Measurements from ENCODE around the gene SPG7.

The SPG7 gene

GRCh38 chr16:89552913-89553312 lies 44.7 kb downstream of the SPG7 start:
- DNase-seq (ENCODE audit: extremely low spot score): no peak
- POLR2A ChIA-PET: no interaction called here
- CTCF ChIA-PET: interaction anchor here (1.0 to 2.8 kb wide), 4 partner anchors 9 to 13 kb away, joined by 4 to 8 read pairs (median 4); no protein-coding TSS in a partner anchor
- no peak for TF ChIP-seq CTCF (IDR thresholded peaks at IDR 0.05; ENCODE audit: control extremely low read depth, extremely low read depth, low read depth, missing control alignments)

GRCh38 chr16:89553733-89554132 lies 45.5 kb downstream of the SPG7 start:
- DNase-seq (ENCODE audit: extremely low spot score): no peak
- ChIA-PET POLR2A (no interaction called here), CTCF (interaction anchor here (1.0 kb wide), 2 partner anchors 12 to 13 kb away, joined by 4 read pairs; no protein-coding TSS in a partner anchor)
- no peak for TF ChIP-seq CTCF (IDR thresholded peaks at IDR 0.05; ENCODE audit: control extremely low read depth, extremely low read depth, low read depth, missing control alignments)

- no peak for DNase-seq (ENCODE audit: extremely low spot score)
- ChIA-PET CTCF (no interaction called here), POLR2A (no interaction called here)
- TF ChIP-seq CTCF (IDR thresholded peaks at IDR 0.05; ENCODE audit: control extremely low read depth, extremely low read depth, low read depth, missing control alignments): no peak
Observed at GRCh38 chr16:89554343-89554742, 46.1 kb downstream of the SPG7 start.

GRCh38 chr16:89555265-89555664 lies 47.1 kb downstream of the SPG7 start:
- ChIA-PET CTCF (interaction anchor here (0.6 to 1.4 kb wide), 5 partner anchors 10 to 259 kb away, joined by 3 to 7 read pairs (median 3); partner anchors contain the start of gene SPG7), POLR2A (no interaction called here)
- no peak for DNase-seq (ENCODE audit: extremely low spot score)
- no peak for TF ChIP-seq CTCF (IDR thresholded peaks at IDR 0.05; ENCODE audit: control extremely low read depth, extremely low read depth, low read depth, missing control alignments)

GRCh38 chr16:89555780-89556179 lies 47.6 kb downstream of the SPG7 start:
- POLR2A ChIA-PET: no interaction called here
- no peak for TF ChIP-seq CTCF (IDR thresholded peaks at IDR 0.05; ENCODE audit: control extremely low read depth, extremely low read depth, low read depth, missing control alignments)
- DNase-seq (ENCODE audit: extremely low spot score): no peak
- CTCF ChIA-PET: interaction anchor here (0.8 to 1.7 kb wide), 5 partner anchors 10 to 259 kb away, joined by 3 to 7 read pairs (median 3); no protein-coding TSS in a partner anchor

GRCh38 chr16:89556750-89557689 lies 48.8 kb downstream of the SPG7 start:
- CTCF ChIA-PET: interaction anchor here (0.6 to 2.0 kb wide), 15 partner anchors 8 to 304 kb away, joined by 3 to 12 read pairs (median 3); no protein-coding TSS in a partner anchor
- peak; percentile 72 for TF ChIP-seq CTCF (IDR thresholded peaks at IDR 0.05; ENCODE audit: control extremely low read depth, extremely low read depth, low read depth, missing control alignments)
- POLR2A ChIA-PET: no interaction called here
- peak; percentile 84 for DNase-seq (ENCODE audit: extremely low spot score)
